ENCODE measurements around the gene FXN.

FXN gene

GRCh38 chr9:69071059-69071458 lies 35.5 kb downstream of the FXN start:
- H2BK120ac ChIP-seq (ENCODE audit: low read depth, low read length): no peak overlapping the region
- no peak overlapping the region for H3K18ac ChIP-seq (ENCODE audit: low read depth in 1 of 2, low read length in 2 of 2)
- no peak overlapping the region for H2BK12ac ChIP-seq (ENCODE audit: low read length in 2 of 2)
- WGBS: 90% methylated on average over 3 of the region's 3 CpGs
- H2BK5ac ChIP-seq (ENCODE audit: low read depth, low read length, poor library complexity, severe bottlenecking): no peak overlapping the region
- no peaks in the 10 kb centered on the region for H3K79me1 ChIP-seq (replicated peaks; ENCODE audit: low read length, poor library complexity, severe bottlenecking)
- H2AK5ac ChIP-seq (ENCODE audit: low read length, severe bottlenecking): no peak overlapping the region
- H3K4ac ChIP-seq (ENCODE audit: low read depth in 1 of 2, low read length in 2 of 2): no peak overlapping the region
- H3K4me1 ChIP-seq (ENCODE audit: control insufficient read depth, insufficient read depth, low read depth, low read length): no peaks in the 10 kb centered on the region
- H3K9me3 ChIP-seq (ENCODE audit: control insufficient read depth, low read length): no peaks in the 10 kb centered on the region
- no peak for DNase-seq
- no peak overlapping the region for H4K91ac ChIP-seq (ENCODE audit: low read length)
- H4K8ac ChIP-seq (ENCODE audit: low read length): no peak overlapping the region
- H3K27me3 ChIP-seq (ENCODE audit: control insufficient read depth in 1 of 2, insufficient read depth in 1 of 2, low read length in 2 of 2): no peaks in the 10 kb centered on the region
- H2AFZ ChIP-seq (ENCODE audit: low read depth, low read length): no peak overlapping the region
- no peak overlapping the region for H3K4me2 ChIP-seq (ENCODE audit: low read length, poor library complexity, severe bottlenecking)
- H3K14ac ChIP-seq (ENCODE audit: low read length in 2 of 2): no peak overlapping the region
- H3K4me3 ChIP-seq (ENCODE audit: insufficient read depth in 1 of 2, low read depth in 1 of 2, low read length in 2 of 2): no peak overlapping the region
- peaks cover 18 to 22% of the 10 kb centered on the region in 2 experiments for H3K36me3 ChIP-seq (ENCODE audit: control insufficient read depth in 1 of 2, insufficient read depth in 2 of 2, low read depth in 1 of 2, low read length in 2 of 2)
- no peak overlapping the region for H3K9ac ChIP-seq (ENCODE audit: low read length)
- H2BK15ac ChIP-seq (ENCODE audit: low read depth, poor library complexity, severe bottlenecking): no peak overlapping the region
- H3K27ac ChIP-seq (ENCODE audit: low read length, poor library complexity, severe bottlenecking): no peak overlapping the region
- H3K23ac ChIP-seq (ENCODE audit: low read length in 2 of 2): no peak overlapping the region

- no peak overlapping the region for H2BK5ac ChIP-seq (ENCODE audit: low read depth, low read length, poor library complexity, severe bottlenecking)
- no peak overlapping the region for H2AK5ac ChIP-seq (ENCODE audit: low read length, severe bottlenecking)
- no peak overlapping the region for H3K4me3 ChIP-seq (ENCODE audit: insufficient read depth in 1 of 2, low read depth in 1 of 2, low read length in 2 of 2)
- H4K8ac ChIP-seq (ENCODE audit: low read length): no peak overlapping the region
- 84% methylated on average over 3 of the region's 4 CpGs for WGBS
- H3K23ac ChIP-seq (ENCODE audit: low read length in 2 of 2): no peak overlapping the region
- H3K4me1 ChIP-seq (ENCODE audit: control insufficient read depth, insufficient read depth, low read depth, low read length): no peaks in the 10 kb centered on the region
- no peaks in the 10 kb centered on the region for H3K27me3 ChIP-seq (ENCODE audit: control insufficient read depth in 1 of 2, insufficient read depth in 1 of 2, low read length in 2 of 2)
- H2BK15ac ChIP-seq (ENCODE audit: low read depth, poor library complexity, severe bottlenecking): no peak overlapping the region
- H2AFZ ChIP-seq (ENCODE audit: low read depth, low read length): no peak overlapping the region
- peaks cover 8 to 10% of the 10 kb centered on the region in 2 experiments for H3K36me3 ChIP-seq (ENCODE audit: control insufficient read depth in 1 of 2, insufficient read depth in 2 of 2, low read depth in 1 of 2, low read length in 2 of 2)
- no peak overlapping the region for H2BK12ac ChIP-seq (ENCODE audit: low read length in 2 of 2)
- no peak overlapping the region for H3K4me2 ChIP-seq (ENCODE audit: low read length, poor library complexity, severe bottlenecking)
- H2BK120ac ChIP-seq (ENCODE audit: low read depth, low read length): no peak overlapping the region
- H3K9me3 ChIP-seq (ENCODE audit: control insufficient read depth, low read length): no peaks in the 10 kb centered on the region
- H3K4ac ChIP-seq (ENCODE audit: low read depth in 1 of 2, low read length in 2 of 2): no peak overlapping the region
- no peak overlapping the region for H4K91ac ChIP-seq (ENCODE audit: low read length)
- DNase-seq: no peak
- no peak overlapping the region for H3K9ac ChIP-seq (ENCODE audit: low read length)
- H3K27ac ChIP-seq (ENCODE audit: low read length, poor library complexity, severe bottlenecking): no peak overlapping the region
- H3K18ac ChIP-seq (ENCODE audit: low read depth in 1 of 2, low read length in 2 of 2): no peak overlapping the region
- no peaks in the 10 kb centered on the region for H3K79me1 ChIP-seq (replicated peaks; ENCODE audit: low read length, poor library complexity, severe bottlenecking)
- no peak overlapping the region for H3K14ac ChIP-seq (ENCODE audit: low read length in 2 of 2)
These were observed 37.6 kb downstream of the FXN start for GRCh38 chr9:69073103-69073502.

GRCh38 chr9:69074801-69075200 lies 39.2 kb downstream of the FXN start:
- Histone ChIP-seq H2BK120ac (ENCODE audit: low read depth, low read length) (no peak overlapping the region), H3K79me1 (replicated peaks; ENCODE audit: low read length, poor library complexity, severe bottlenecking) (no peaks in the 10 kb centered on the region), H2BK5ac (ENCODE audit: low read depth, low read length, poor library complexity, severe bottlenecking) (no peak overlapping the region), H2BK12ac (ENCODE audit: low read length in 2 of 2) (no peak overlapping the region), H3K18ac (ENCODE audit: low read depth in 1 of 2, low read length in 2 of 2) (no peak overlapping the region), H2AK5ac (ENCODE audit: low read length, severe bottlenecking) (no peak overlapping the region), H3K14ac (ENCODE audit: low read length in 2 of 2) (no peak overlapping the region), H3K27me3 (ENCODE audit: control insufficient read depth in 1 of 2, insufficient read depth in 1 of 2, low read length in 2 of 2) (no peaks in the 10 kb centered on the region), H3K27ac (ENCODE audit: low read length, poor library complexity, severe bottlenecking) (no peak overlapping the region), H3K4me1 (ENCODE audit: control insufficient read depth, insufficient read depth, low read depth, low read length) (no peaks in the 10 kb centered on the region), H2BK15ac (ENCODE audit: low read depth, poor library complexity, severe bottlenecking) (no peak overlapping the region), H3K4me3 (ENCODE audit: insufficient read depth in 1 of 2, low read depth in 1 of 2, low read length in 2 of 2) (no peak overlapping the region), H2AFZ (ENCODE audit: low read depth, low read length) (no peak overlapping the region), H4K8ac (ENCODE audit: low read length) (no peak overlapping the region), H3K9ac (ENCODE audit: low read length) (no peak overlapping the region), H3K36me3 (ENCODE audit: control insufficient read depth in 1 of 2, insufficient read depth in 2 of 2, low read depth in 1 of 2, low read length in 2 of 2) (peaks cover 3 to 4% of the 10 kb centered on the region in 2 experiments), H3K4ac (ENCODE audit: low read depth in 1 of 2, low read length in 2 of 2) (no peak overlapping the region), H3K9me3 (ENCODE audit: control insufficient read depth, low read length) (no peaks in the 10 kb centered on the region), H4K91ac (ENCODE audit: low read length) (no peak overlapping the region), H3K4me2 (ENCODE audit: low read length, poor library complexity, severe bottlenecking) (no peak overlapping the region), H3K23ac (ENCODE audit: low read length in 2 of 2) (no peak overlapping the region)
- no peak for DNase-seq
- WGBS: 95% methylated on average over 1 of the region's 2 CpGs

- H3K14ac ChIP-seq (ENCODE audit: low read length in 2 of 2): no peak overlapping the region
- no peaks in the 10 kb centered on the region for H3K9me3 ChIP-seq (ENCODE audit: control insufficient read depth, low read length)
- H2BK15ac ChIP-seq (ENCODE audit: low read depth, poor library complexity, severe bottlenecking): no peak overlapping the region
- H2AFZ ChIP-seq (ENCODE audit: low read depth, low read length): no peak overlapping the region
- H3K79me1 ChIP-seq (replicated peaks; ENCODE audit: low read length, poor library complexity, severe bottlenecking): no peaks in the 10 kb centered on the region
- no peak overlapping the region for H3K18ac ChIP-seq (ENCODE audit: low read depth in 1 of 2, low read length in 2 of 2)
- H3K4me3 ChIP-seq (ENCODE audit: insufficient read depth in 1 of 2, low read depth in 1 of 2, low read length in 2 of 2): no peak overlapping the region
- H2AK5ac ChIP-seq (ENCODE audit: low read length, severe bottlenecking): no peak overlapping the region
- 92% methylated on average over 5 of the region's 5 CpGs for WGBS
- no peak overlapping the region for H4K91ac ChIP-seq (ENCODE audit: low read length)
- H3K27me3 ChIP-seq (ENCODE audit: control insufficient read depth in 1 of 2, insufficient read depth in 1 of 2, low read length in 2 of 2): no peaks in the 10 kb centered on the region
- no peak overlapping the region for H2BK120ac ChIP-seq (ENCODE audit: low read depth, low read length)
- H2BK12ac ChIP-seq (ENCODE audit: low read length in 2 of 2): no peak overlapping the region
- no peak overlapping the region for H3K4ac ChIP-seq (ENCODE audit: low read depth in 1 of 2, low read length in 2 of 2)
- no peak for DNase-seq
- H4K8ac ChIP-seq (ENCODE audit: low read length): no peak overlapping the region
- H3K27ac ChIP-seq (ENCODE audit: low read length, poor library complexity, severe bottlenecking): no peak overlapping the region
- H3K4me2 ChIP-seq (ENCODE audit: low read length, poor library complexity, severe bottlenecking): no peak overlapping the region
- H2BK5ac ChIP-seq (ENCODE audit: low read depth, low read length, poor library complexity, severe bottlenecking): no peak overlapping the region
- H3K4me1 ChIP-seq (ENCODE audit: control insufficient read depth, insufficient read depth, low read depth, low read length): no peaks in the 10 kb centered on the region
- H3K36me3 ChIP-seq (ENCODE audit: control insufficient read depth in 1 of 2, insufficient read depth in 2 of 2, low read depth in 1 of 2, low read length in 2 of 2): peaks cover 0 to 4% of the 10 kb centered on the region in 2 experiments
- H3K9ac ChIP-seq (ENCODE audit: low read length): no peak overlapping the region
- H3K23ac ChIP-seq (ENCODE audit: low read length in 2 of 2): no peak overlapping the region
These were observed 41.0 kb downstream of the FXN start for GRCh38 chr9:69076550-69076949.

Data from mesenchymal stem cell (in vitro differentiated cells and primary cell).